GM19351 (cell line): Measurements from ENCODE around the gene RSAD2.
"Not testable (repeated sequence)": the region's sequence is repeated elsewhere in the genome, so short reads cannot be mapped to it uniquely, and the experiment has no call there.

Source experiments
- ATAC-seq: cut with Tn5 transposase; IDR thresholded peaks from one replicate; pipeline ENCODE4 v1.9.1; 2021; ENCODE audit warnings: mild to moderate bottlenecking, moderate library complexity; ENCODE audit not compliant: unreplicated experiment

RSAD2 gene

GRCh38 chr2:6924101-6924923, 46.7 kb downstream of the RSAD2 start:
- no peak for ATAC-seq

- no peak for ATAC-seq
These were observed 47.4 kb downstream of the RSAD2 start for GRCh38 chr2:6924924-6925409.

- no peak for ATAC-seq
These were observed 48.6 kb downstream of the RSAD2 start for GRCh38 chr2:6926071-6926732.

- no peak for ATAC-seq
These were observed 49.6 kb downstream of the RSAD2 start for GRCh38 chr2:6927186-6927585.

GRCh38 chr2:6927753-6928152, 50.2 kb downstream of the RSAD2 start:
- ATAC-seq, result no peak

GRCh38 chr2:6928452-6928851, 50.9 kb downstream of the RSAD2 start:
- ATAC-seq, result no peak

GRCh38 chr2:6929196-6929819, 51.7 kb downstream of the RSAD2 start:
- ATAC-seq, result no peak

GRCh38 chr2:6930923-6931647, 53.5 kb downstream of the RSAD2 start:
- ATAC-seq, result no peak

- ATAC-seq, result no peak
These were observed 54.2 kb downstream of the RSAD2 start for GRCh38 chr2:6931753-6932152.

- no peak for ATAC-seq
These were observed 54.6 kb downstream of the RSAD2 start for GRCh38 chr2:6932206-6932605.

- no peak for ATAC-seq
These were observed 55.3 kb downstream of the RSAD2 start for GRCh38 chr2:6932828-6933227.

GRCh38 chr2:6933911-6934310, 56.3 kb downstream of the RSAD2 start:
- ATAC-seq, result no peak

- ATAC-seq, result no peak
These were observed 56.8 kb downstream of the RSAD2 start for GRCh38 chr2:6934345-6934744.

- ATAC-seq, result no peak
These were observed 57.4 kb downstream of the RSAD2 start for GRCh38 chr2:6934758-6935651.

GRCh38 chr2:6935652-6936020, 58.1 kb downstream of the RSAD2 start:
- not testable (repeated sequence) for ATAC-seq

GRCh38 chr2:6937157-6937556, 59.6 kb downstream of the RSAD2 start:
- ATAC-seq, result no peak

GRCh38 chr2:6937582-6937981, 60.0 kb downstream of the RSAD2 start:
- ATAC-seq, result no peak

- ATAC-seq, result no peak
These were observed 61.5 kb downstream of the RSAD2 start for GRCh38 chr2:6939071-6939470.

- ATAC-seq, result no peak
These were observed 63.2 kb downstream of the RSAD2 start for GRCh38 chr2:6940820-6941219.
